ENCODE data around the gene ODC1. TPM values are rescaled to one million over a fixed set of nuclear protein-coding genes. Genes with fewer than 3 reads are reported as not detected.

Gene ODC1
- polyA plus RNA-seq, 1 donor (not counting 4 experiments of a cell fraction or from before 2014, with no cell fraction given): 637 TPM

DNA sequence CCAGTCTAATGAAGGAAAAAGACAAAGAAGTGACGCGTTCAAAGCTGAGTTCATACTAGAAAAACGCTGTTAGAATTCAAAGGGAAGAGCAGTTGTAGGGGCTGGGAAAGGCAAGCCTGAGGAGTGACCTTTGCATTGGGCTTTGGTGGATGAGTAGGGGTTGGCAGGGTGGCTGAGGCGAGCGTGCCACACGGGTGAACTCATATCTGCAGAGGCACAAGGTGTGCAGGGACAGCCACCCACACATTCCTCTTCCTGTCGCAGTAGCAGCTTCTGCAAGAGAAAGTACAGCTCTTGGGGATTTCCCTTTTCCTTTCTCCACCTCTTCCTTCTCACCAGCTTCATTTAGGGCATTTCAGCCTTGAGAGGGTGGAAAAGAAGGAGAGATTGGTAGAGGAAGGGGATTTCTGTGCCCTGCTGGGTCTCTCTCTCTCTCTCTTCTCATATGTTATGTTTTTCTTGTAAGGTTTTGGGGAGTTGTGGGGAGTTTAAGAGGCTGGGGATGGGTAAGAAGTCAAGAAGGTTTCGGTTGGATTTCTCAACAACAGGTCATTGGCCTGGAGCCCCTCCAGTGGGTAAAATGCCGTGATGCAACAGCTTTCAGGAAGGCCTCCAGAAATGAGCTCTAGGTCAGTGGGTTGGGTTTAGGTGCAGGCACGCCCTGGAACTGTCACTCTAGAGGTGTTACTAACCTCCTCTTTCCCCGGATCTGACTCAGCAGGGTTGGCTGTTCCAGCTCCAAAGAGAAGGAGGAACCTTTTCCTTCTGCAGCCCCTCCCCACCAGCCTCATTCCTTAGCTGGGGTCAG lies 40.1 kb downstream of the ODC1 start:
- dilution Hi-C loops (cut with MboI; ENCODE audit: extremely low pct_ligation_motif_present, low sequenced_read_pairs): no loop called here
- no peak overlapping the region for H2AFZ ChIP-seq (ENCODE audit: control insufficient read depth, low read length)
- peak overlapping the region; percentile 96 for H3K27ac ChIP-seq (ENCODE audit: control insufficient read depth, insufficient read depth, low read length)
- H3K4me1 ChIP-seq (ENCODE audit: control insufficient read depth, extremely low read depth, insufficient read depth, low read length): peaks cover 69% of the 10 kb centered on the region
- TF ChIP-seq, protein P1, sequence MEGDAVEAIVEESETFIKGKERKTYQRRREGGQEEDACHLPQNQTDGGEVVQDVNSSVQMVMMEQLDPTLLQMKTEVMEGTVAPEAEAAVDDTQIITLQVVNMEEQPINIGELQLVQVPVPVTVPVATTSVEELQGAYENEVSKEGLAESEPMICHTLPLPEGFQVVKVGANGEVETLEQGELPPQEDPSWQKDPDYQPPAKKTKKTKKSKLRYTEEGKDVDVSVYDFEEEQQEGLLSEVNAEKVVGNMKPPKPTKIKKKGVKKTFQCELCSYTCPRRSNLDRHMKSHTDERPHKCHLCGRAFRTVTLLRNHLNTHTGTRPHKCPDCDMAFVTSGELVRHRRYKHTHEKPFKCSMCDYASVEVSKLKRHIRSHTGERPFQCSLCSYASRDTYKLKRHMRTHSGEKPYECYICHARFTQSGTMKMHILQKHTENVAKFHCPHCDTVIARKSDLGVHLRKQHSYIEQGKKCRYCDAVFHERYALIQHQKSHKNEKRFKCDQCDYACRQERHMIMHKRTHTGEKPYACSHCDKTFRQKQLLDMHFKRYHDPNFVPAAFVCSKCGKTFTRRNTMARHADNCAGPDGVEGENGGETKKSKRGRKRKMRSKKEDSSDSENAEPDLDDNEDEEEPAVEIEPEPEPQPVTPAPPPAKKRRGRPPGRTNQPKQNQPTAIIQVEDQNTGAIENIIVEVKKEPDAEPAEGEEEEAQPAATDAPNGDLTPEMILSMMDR (optimal IDR thresholded peaks at IDR 0.05 in 1 of 3, IDR thresholded peaks at IDR 0.05 in 1 of 3, conservative IDR thresholded peaks at IDR 0.05 in 1 of 3; ENCODE audit: extremely low read depth in 1 of 3, insufficient read depth in 2 of 3, low read length in 3 of 3): no peak
- no peak for TF ChIP-seq EZH2 (IDR thresholded peaks at IDR 0.05; ENCODE audit: low read length)
- H3K9me1 ChIP-seq (ENCODE audit: control insufficient read depth, extremely low read depth, insufficient read depth, low read length): no peaks in the 10 kb centered on the region
- peak overlapping the region; percentile 63 for H3K9ac ChIP-seq (ENCODE audit: control insufficient read depth, extremely low read depth, insufficient read depth, low read length)
- no peaks in the 10 kb centered on the region for H4K20me1 ChIP-seq (ENCODE audit: control insufficient read depth, extremely low read depth, insufficient read depth, low read length)
- peak overlapping the region in 2 of 3 experiments; percentile 15 to 26 for H3K4me3 ChIP-seq (ENCODE audit: control insufficient read depth in 2 of 3, extremely low read depth in 1 of 3, insufficient read depth in 2 of 3, low read depth in 1 of 3, low read length in 3 of 3)
- DNase-seq (ENCODE audit: low read depth, low spot score) (peak; percentile 80), FAIRE-seq (peak; percentile 96)
- H3K27me3 ChIP-seq (ENCODE audit: control insufficient read depth, extremely low read depth, insufficient read depth, low read length): no peaks in the 10 kb centered on the region
- H3K36me3 ChIP-seq (ENCODE audit: control insufficient read depth in 2 of 2, extremely low read depth in 1 of 2, insufficient read depth in 2 of 2, low read length in 2 of 2): peaks cover 2 to 9% of the 10 kb centered on the region in 2 experiments
- peak overlapping the region; percentile 79 for H3K4me2 ChIP-seq (ENCODE audit: control insufficient read depth, extremely low read depth, insufficient read depth, low read depth, low read length)
- no peaks in the 10 kb centered on the region for H3K9me3 ChIP-seq (ENCODE audit: control insufficient read depth, low read depth, low read length)
- no peaks in the 10 kb centered on the region for H3K79me2 ChIP-seq (ENCODE audit: control insufficient read depth, insufficient read depth, low read length)

DNA sequence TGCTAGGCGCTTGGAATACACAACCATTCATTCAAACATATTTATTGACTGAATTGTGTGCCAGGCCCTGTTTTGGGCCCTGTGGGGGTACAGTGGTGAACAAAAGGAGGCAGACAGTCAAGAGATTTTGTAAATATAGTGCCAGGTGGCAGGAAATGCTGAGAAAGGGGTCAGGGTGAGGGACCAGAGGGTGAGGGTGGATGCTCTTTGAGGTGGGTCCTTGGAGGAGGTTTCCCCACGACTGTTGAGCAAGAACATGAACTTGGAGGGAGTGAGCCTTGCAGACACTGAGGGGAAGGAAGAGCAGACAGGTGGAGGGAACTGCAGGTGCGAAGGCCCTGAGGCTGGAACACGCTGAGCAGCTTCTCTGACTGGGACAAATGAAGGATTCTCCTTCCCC lies 40.7 kb downstream of the ODC1 start:
- H3K4me1 ChIP-seq (ENCODE audit: control insufficient read depth, extremely low read depth, insufficient read depth, low read length): peaks cover 63% of the 10 kb centered on the region
- peak overlapping the region; percentile 96 for H3K27ac ChIP-seq (ENCODE audit: control insufficient read depth, insufficient read depth, low read length)
- no peak overlapping the region for H3K4me3 ChIP-seq (ENCODE audit: control insufficient read depth in 2 of 3, extremely low read depth in 1 of 3, insufficient read depth in 2 of 3, low read depth in 1 of 3, low read length in 3 of 3)
- H3K36me3 ChIP-seq (ENCODE audit: control insufficient read depth in 2 of 2, extremely low read depth in 1 of 2, insufficient read depth in 2 of 2, low read length in 2 of 2): peaks cover 2 to 9% of the 10 kb centered on the region in 2 experiments
- H3K4me2 ChIP-seq (ENCODE audit: control insufficient read depth, extremely low read depth, insufficient read depth, low read depth, low read length): peak overlapping the region; percentile 79
- no peaks in the 10 kb centered on the region for H3K9me1 ChIP-seq (ENCODE audit: control insufficient read depth, extremely low read depth, insufficient read depth, low read length)
- no peak for FAIRE-seq
- no peaks in the 10 kb centered on the region for H4K20me1 ChIP-seq (ENCODE audit: control insufficient read depth, extremely low read depth, insufficient read depth, low read length)
- dilution Hi-C loops (cut with MboI; ENCODE audit: extremely low pct_ligation_motif_present, low sequenced_read_pairs): no loop called here
- no peaks in the 10 kb centered on the region for H3K79me2 ChIP-seq (ENCODE audit: control insufficient read depth, insufficient read depth, low read length)
- TF ChIP-seq EZH2 (IDR thresholded peaks at IDR 0.05; ENCODE audit: low read length): no peak
- TF ChIP-seq, protein P1 (optimal IDR thresholded peaks at IDR 0.05 in 1 of 3, IDR thresholded peaks at IDR 0.05 in 1 of 3, conservative IDR thresholded peaks at IDR 0.05 in 1 of 3; ENCODE audit: extremely low read depth in 1 of 3, insufficient read depth in 2 of 3, low read length in 3 of 3): no peak
- H2AFZ ChIP-seq (ENCODE audit: control insufficient read depth, low read length): no peak overlapping the region
- no peaks in the 10 kb centered on the region for H3K9me3 ChIP-seq (ENCODE audit: control insufficient read depth, low read depth, low read length)
- DNase-seq (ENCODE audit: low read depth, low spot score): no peak
- peak overlapping the region; percentile 63 for H3K9ac ChIP-seq (ENCODE audit: control insufficient read depth, extremely low read depth, insufficient read depth, low read length)
- no peaks in the 10 kb centered on the region for H3K27me3 ChIP-seq (ENCODE audit: control insufficient read depth, extremely low read depth, insufficient read depth, low read length)
